IMR-90 (cell line): ENCODE results near the gene TM7SF2. TPM values are rescaled to one million over a fixed set of nuclear protein-coding genes. Genes with fewer than 3 reads are reported as not detected.

Source experiments
- ATAC-seq: fragments of 200-7000 bp; cut with Tn5 transposase; 2 replicates; pipeline ENCODE4 v1.9.1; 2020; ENCODE audit warnings: low read depth, mild to moderate bottlenecking, moderate library complexity
- BruUV-seq: library from RNA; stranded (reverse); fragments of 400-500 nt; replicated peaks from 2 replicates; lab custom pipeline; 2021; lab: Mats Ljungman, UMichigan
- CTCF ChIA-PET: fragments of 300-600 bp; formaldehyde crosslinking; extraction: SDS; loops from one replicate; lab custom pipeline; 2021; ENCODE audit warnings: antibody characterized with exemption; lab: Yijun Ruan, JAX
- POLR2A ChIA-PET: fragments of 300-600 bp; sonication (Branson Sonifier 250); formaldehyde crosslinking; loops from one replicate; lab custom pipeline; 2022; ENCODE audit warnings: antibody characterized with exemption; ENCODE audit not compliant: unreplicated experiment; lab: Charles Lee
- DNase-seq: peaks from one replicate; pipeline ENCODE4 v3.0.0; 2013
- H2AFZ ChIP-seq: replicated peaks from 2 replicates; pipeline ENCODE3; 2013; ENCODE audit warnings: low read length, mild to moderate bottlenecking; ENCODE audit not compliant: poor library complexity
- H2AK5ac ChIP-seq: 2 replicates; pipeline ENCODE4 v1.6.1; 2013; ENCODE audit warnings: low read depth, low read length, inconsistent platforms
- H2AK9ac ChIP-seq: replicated peaks from 2 replicates; pipeline ENCODE3; 2013; ENCODE audit warnings: mild to moderate bottlenecking, low read depth, low read length, moderate library complexity; ENCODE audit not compliant: poor library complexity
- H2BK120ac ChIP-seq: 2 replicates; pipeline ENCODE4 v1.6.1; 2013; ENCODE audit warnings: low read depth, low read length, inconsistent platforms
- H2BK15ac ChIP-seq: 3 replicates; pipeline ENCODE4 v1.6.1; 2013; ENCODE audit warnings: low read depth, low read length, inconsistent platforms
- H2BK20ac ChIP-seq: 2 replicates; pipeline ENCODE4 v1.6.1; 2013; ENCODE audit warnings: low read depth, mild to moderate bottlenecking, inconsistent platforms, low read length, moderate library complexity
- H2BK5ac ChIP-seq: 2 replicates; pipeline ENCODE4 v1.6.1; 2013; ENCODE audit warnings: mild to moderate bottlenecking, low read depth, low read length, inconsistent platforms; ENCODE audit not compliant: poor library complexity, severe bottlenecking
- H3K14ac ChIP-seq: replicated peaks from 2 replicates; pipeline ENCODE4 v1.6.1; 2013; ENCODE audit warnings: low read depth, low read length, inconsistent platforms
- H3K18ac ChIP-seq: 2 replicates; pipeline ENCODE4 v1.6.1; 2013; ENCODE audit warnings: low read depth, low read length, control low read depth
- H3K23ac ChIP-seq: 2 replicates; pipeline ENCODE4 v1.6.1; 2013; ENCODE audit warnings: low read depth, low read length, inconsistent platforms
- H3K27ac ChIP-seq: 2 replicates; pipeline ENCODE4 v1.5.1; 2013; ENCODE audit warnings: mild to moderate bottlenecking, control low read depth, low read length; ENCODE audit not compliant: insufficient read depth
- H3K27me3 ChIP-seq: 2 replicates; pipeline ENCODE4 v1.6.1; 2013; ENCODE audit warnings: low read length; ENCODE audit not compliant: control insufficient read depth, insufficient read depth
- H3K36me3 ChIP-seq: 2 replicates; pipeline ENCODE4 v1.6.1; 2013; ENCODE audit warnings: low read length, mixed read lengths; ENCODE audit not compliant: control insufficient read depth, insufficient read depth
- H3K4ac ChIP-seq: 2 replicates; pipeline ENCODE4 v1.6.1; 2013; ENCODE audit warnings: low read depth, low read length, inconsistent platforms
- H3K4me1 ChIP-seq: 2 replicates; pipeline ENCODE4 v1.6.1; 2013; ENCODE audit warnings: low read length, mixed read lengths; ENCODE audit not compliant: control insufficient read depth, insufficient read depth
- H3K4me2 ChIP-seq: 2 replicates; pipeline ENCODE4 v1.6.1; 2013; ENCODE audit warnings: low read depth, mild to moderate bottlenecking, control low read depth, low read length, moderate library complexity
- H3K4me3 ChIP-seq: 2 replicates; pipeline ENCODE4 v1.5.1; 2013; ENCODE audit warnings: low read depth, mild to moderate bottlenecking, control low read depth, low read length, moderate library complexity; ENCODE audit not compliant: insufficient read depth
- H3K56ac ChIP-seq: 2 replicates; pipeline ENCODE4 v1.6.1; 2013; ENCODE audit warnings: low read length, inconsistent platforms; ENCODE audit not compliant: insufficient read depth; ENCODE audit errors: extremely low read depth
- H3K79me1 ChIP-seq, 2 experiments: 2 replicates each; pipeline ENCODE4 v1.6.1; 2013; ENCODE audit warnings: low read length in 2 of 2, inconsistent platforms in 1 of 2, low read depth in 1 of 2
- H3K9ac ChIP-seq: 2 replicates; pipeline ENCODE4 v1.6.1; 2013; ENCODE audit warnings: low read depth, low read length, control low read depth
- H3K9me1 ChIP-seq: 2 replicates; pipeline ENCODE4 v1.6.1; 2013; ENCODE audit warnings: low read length, inconsistent platforms; ENCODE audit not compliant: insufficient read depth
- H3K9me3 ChIP-seq: 2 replicates; pipeline ENCODE4 v1.6.1; 2013; ENCODE audit warnings: low read length; ENCODE audit not compliant: control insufficient read depth, insufficient read depth
- H4K20me1 ChIP-seq: 2 replicates; pipeline ENCODE4 v1.6.1; 2013; ENCODE audit warnings: low read length, inconsistent platforms; ENCODE audit not compliant: insufficient read depth
- H4K5ac ChIP-seq: 2 replicates; pipeline ENCODE4 v1.6.1; 2013; ENCODE audit warnings: mild to moderate bottlenecking, low read depth, low read length, control low read depth
- H4K8ac ChIP-seq, 2 experiments: 2 replicates each; pipeline ENCODE4 v1.6.1; 2013; ENCODE audit warnings: low read depth in 2 of 2, low read length in 2 of 2, control low read depth in 1 of 2, inconsistent platforms in 1 of 2
- H4K91ac ChIP-seq: 2 replicates; pipeline ENCODE4 v1.6.1; 2013; ENCODE audit warnings: low read depth, low read length, inconsistent platforms; ENCODE audit not compliant: insufficient read depth
- BHLHE40 ChIP-seq: fragments of 150-350 bp; IDR thresholded peaks from 2 replicates; pipeline ENCODE4 v1.6.1; 2016; ENCODE audit warnings: mild to moderate bottlenecking, low read depth, low read length
- CEBPB ChIP-seq: IDR thresholded peaks from 2 replicates; pipeline ENCODE4 v1.6.1; 2012; ENCODE audit warnings: low read depth, low read length, improper control_type of control experiment
- CHD1 ChIP-seq: IDR thresholded peaks from 2 replicates; pipeline ENCODE4 v1.6.1; 2012; ENCODE audit warnings: low read depth, low read length, improper control_type of control experiment
- ELK1 ChIP-seq: fragments of 150-350 bp; IDR thresholded peaks from 2 replicates; pipeline ENCODE4 v1.6.1; 2016; ENCODE audit warnings: low read depth, mild to moderate bottlenecking, low read length, moderate library complexity, borderline replicate concordance
- FOS ChIP-seq: fragments of 150-350 bp; IDR thresholded peaks from 2 replicates; pipeline ENCODE4 v1.6.1; 2016; ENCODE audit warnings: low read depth, low read length
- MAFK ChIP-seq: IDR thresholded peaks from 2 replicates; pipeline ENCODE4 v1.6.1; 2012; ENCODE audit warnings: low read depth, low read length, improper control_type of control experiment
- MAZ ChIP-seq: IDR thresholded peaks from 2 replicates; pipeline ENCODE4 v1.6.1; 2012; ENCODE audit warnings: low read depth, mild to moderate bottlenecking, low read length, improper control_type of control experiment, moderate library complexity, borderline replicate concordance
- MXI1 ChIP-seq: IDR thresholded peaks from 2 replicates; pipeline ENCODE4 v1.6.1; 2012; ENCODE audit warnings: low read depth, mild to moderate bottlenecking, low read length, moderate library complexity, borderline replicate concordance
- NFE2L2 ChIP-seq: fragments of 150-350 bp; IDR thresholded peaks from 2 replicates; pipeline ENCODE4 v1.6.1; 2016; ENCODE audit warnings: low read depth, mild to moderate bottlenecking, low read length
- POLR2A ChIP-seq: IDR thresholded peaks from 2 replicates; pipeline ENCODE4 v1.6.1; 2012; ENCODE audit warnings: mild to moderate bottlenecking, low read depth, low read length
- RAD21 ChIP-seq: IDR thresholded peaks from 2 replicates; pipeline ENCODE4 v1.6.1; 2012; ENCODE audit warnings: low read length, improper control_type of control experiment
- RCOR1 ChIP-seq: IDR thresholded peaks from 2 replicates; pipeline ENCODE4 v1.6.1; 2012; ENCODE audit warnings: mild to moderate bottlenecking, low read length, improper control_type of control experiment; ENCODE audit not compliant: insufficient replicate concordance
- RFX5 ChIP-seq: IDR thresholded peaks from 2 replicates; pipeline ENCODE4 v1.8.0; 2012; ENCODE audit warnings: low read depth, mild to moderate bottlenecking, low read length, moderate library complexity
- SMC3 ChIP-seq: fragments of 150-350 bp; IDR thresholded peaks from 2 replicates; pipeline ENCODE4 v1.6.1; 2016; ENCODE audit warnings: low read depth, mild to moderate bottlenecking, antibody characterized with exemption, low read length, moderate library complexity
- WGBS, 2 experiments: methylation state at CpG; one replicate each; pipeline versions ENCODE4 v1.1.5 to v1.1.7; 2013; ENCODE audit warnings: missing lambda C conversion rate in 2 of 2; ENCODE audit not compliant: insufficient read length in 1 of 2; ENCODE audit errors: extremely low coverage in 2 of 2; 5-methylcytosine and 5-hydroxymethylcytosine counted together
- dilution Hi-C: fragments of 300-500 bp; cut with HindIII; formaldehyde crosslinking; loops from one replicate; pipeline ENCODE4 v1.14.3; 2018; ENCODE audit warnings: low sequenced_read_pairs; ENCODE audit not compliant: unreplicated experiment
- in situ Hi-C: fragments of 300-500 bp; cut with MboI; formaldehyde crosslinking; loops from 3 replicates; pipeline ENCODE4 v1.14.3; 2019; ENCODE audit warnings: low sequenced_read_pairs, inconsistent platforms, mixed read lengths
- intact Hi-C: fragments of 100-400 bp; cut with micrococcal nuclease; formaldehyde crosslinking; loops from 2 replicates; pipeline ENCODE4 v1.10.0; 2022
- polyA plus RNA-seq, 3 experiments: library from polyadenylated mRNA; depleted of rRNA; stranded (reverse); fragments of >200 nt; gene quantifications; 2 replicates each; pipeline ENCODE4 v1.2.3, GENCODE V29; 2012; ENCODE audit warnings: low replicate concordance in 1 of 3
- total RNA-seq: library from RNA; depleted of rRNA; stranded (reverse); fragments of >200 nt; gene quantifications from 2 replicates; pipeline ENCODE4 v1.2.3, GENCODE V29; 2012
- TF ChIP-seq, protein P1 (sequence below): fragments of 150-350 bp; IDR thresholded peaks from 2 replicates; pipeline ENCODE4 v1.6.1; 2017; ENCODE audit warnings: mild to moderate bottlenecking, antibody characterized with exemption, low read length, low read depth
- TF ChIP-seq, protein P2 (sequence below): conservative IDR thresholded peaks from 2 replicates; pipeline ENCODE4 v1.5.1; 2012; ENCODE audit warnings: mild to moderate bottlenecking, low read depth, low read length, improper control_type of control experiment

Gene TM7SF2
- total and polyA plus RNA-seq, 2 of the 4 experiments (the other 2 are of a cell fraction), result 5.7 to 7.6 TPM

GRCh38 chr11:65147352-65148075, 35.8 kb downstream of the TM7SF2 start:
- CTCF ChIA-PET, result no interaction called here
- dilution Hi-C loops, result no loop called here
- H2BK15ac ChIP-seq, result no peak overlapping the region

More at GRCh38 chr11:65147352-65148075, 35.8 kb downstream of the TM7SF2 start:
- Histone ChIP-seq H3K4me2 (no peak overlapping the region), H3K23ac (no peak overlapping the region), H4K91ac (no peak overlapping the region), H3K18ac (no peak overlapping the region), H2BK5ac (no peak overlapping the region), H2AFZ (no peak overlapping the region), H2AK9ac (no peak overlapping the region), H3K4me3 (no peak overlapping the region), H3K14ac (no peak overlapping the region), H2AK5ac (no peak overlapping the region), H3K79me1 (no peaks in the 10 kb centered on the region), H3K36me3 (no peaks in the 10 kb centered on the region), H4K5ac (no peak overlapping the region), H3K4me1 (peaks cover 2% of the 10 kb centered on the region), H3K56ac (no peak overlapping the region), H4K20me1 (no peaks in the 10 kb centered on the region), H2BK20ac (no peak overlapping the region), H2BK120ac (no peak overlapping the region), H3K27me3 (peaks cover 13% of the 10 kb centered on the region), H3K9me3 (peaks cover 3% of the 10 kb centered on the region; the same call in 1 of the 2 replicates), H3K9me1 (no peaks in the 10 kb centered on the region), H3K4ac (no peak overlapping the region), H3K9ac (no peak overlapping the region), H4K8ac (no peak overlapping the region), H3K27ac (no peak overlapping the region)
- WGBS, 2 experiments, result no CpG with 5 or more reads among the region's 2 CpGs
- no TSS peak for BruUV-seq
- no peak for ATAC-seq
- intact Hi-C loops (no loop called here), in situ Hi-C loops (no loop called here)
- TF ChIP-seq ELK1 (no peak), MAFK (no peak), MXI1 (no peak), POLR2A (no peak), RAD21 (no peak), MAZ (no peak), RFX5 (no peak), NFE2L2 (no peak), RCOR1 (no peak), CHD1 (no peak), CEBPB (no peak), BHLHE40 (no peak), FOS (no peak), SMC3 (no peak)
- TF ChIP-seq, protein P1, sequence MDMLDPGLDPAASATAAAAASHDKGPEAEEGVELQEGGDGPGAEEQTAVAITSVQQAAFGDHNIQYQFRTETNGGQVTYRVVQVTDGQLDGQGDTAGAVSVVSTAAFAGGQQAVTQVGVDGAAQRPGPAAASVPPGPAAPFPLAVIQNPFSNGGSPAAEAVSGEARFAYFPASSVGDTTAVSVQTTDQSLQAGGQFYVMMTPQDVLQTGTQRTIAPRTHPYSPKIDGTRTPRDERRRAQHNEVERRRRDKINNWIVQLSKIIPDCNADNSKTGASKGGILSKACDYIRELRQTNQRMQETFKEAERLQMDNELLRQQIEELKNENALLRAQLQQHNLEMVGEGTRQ, result no peak
- TF ChIP-seq, protein P2, sequence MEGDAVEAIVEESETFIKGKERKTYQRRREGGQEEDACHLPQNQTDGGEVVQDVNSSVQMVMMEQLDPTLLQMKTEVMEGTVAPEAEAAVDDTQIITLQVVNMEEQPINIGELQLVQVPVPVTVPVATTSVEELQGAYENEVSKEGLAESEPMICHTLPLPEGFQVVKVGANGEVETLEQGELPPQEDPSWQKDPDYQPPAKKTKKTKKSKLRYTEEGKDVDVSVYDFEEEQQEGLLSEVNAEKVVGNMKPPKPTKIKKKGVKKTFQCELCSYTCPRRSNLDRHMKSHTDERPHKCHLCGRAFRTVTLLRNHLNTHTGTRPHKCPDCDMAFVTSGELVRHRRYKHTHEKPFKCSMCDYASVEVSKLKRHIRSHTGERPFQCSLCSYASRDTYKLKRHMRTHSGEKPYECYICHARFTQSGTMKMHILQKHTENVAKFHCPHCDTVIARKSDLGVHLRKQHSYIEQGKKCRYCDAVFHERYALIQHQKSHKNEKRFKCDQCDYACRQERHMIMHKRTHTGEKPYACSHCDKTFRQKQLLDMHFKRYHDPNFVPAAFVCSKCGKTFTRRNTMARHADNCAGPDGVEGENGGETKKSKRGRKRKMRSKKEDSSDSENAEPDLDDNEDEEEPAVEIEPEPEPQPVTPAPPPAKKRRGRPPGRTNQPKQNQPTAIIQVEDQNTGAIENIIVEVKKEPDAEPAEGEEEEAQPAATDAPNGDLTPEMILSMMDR, result no peak
- no peak for DNase-seq
- POLR2A ChIA-PET, result interaction anchor here (0.6 kb wide), 1 partner anchor 180 kb away, joined by 5 read pairs; no protein-coding TSS in a partner anchor
